Left hindlimb (tissue), 1 donor: Measurements from ENCODE around the gene ARID1B.

Source experiments
- DNase-seq: peaks from one replicate; pipeline ENCODE4 v3.0.0-alpha.2; 2018

Gene ARID1B

DNA sequence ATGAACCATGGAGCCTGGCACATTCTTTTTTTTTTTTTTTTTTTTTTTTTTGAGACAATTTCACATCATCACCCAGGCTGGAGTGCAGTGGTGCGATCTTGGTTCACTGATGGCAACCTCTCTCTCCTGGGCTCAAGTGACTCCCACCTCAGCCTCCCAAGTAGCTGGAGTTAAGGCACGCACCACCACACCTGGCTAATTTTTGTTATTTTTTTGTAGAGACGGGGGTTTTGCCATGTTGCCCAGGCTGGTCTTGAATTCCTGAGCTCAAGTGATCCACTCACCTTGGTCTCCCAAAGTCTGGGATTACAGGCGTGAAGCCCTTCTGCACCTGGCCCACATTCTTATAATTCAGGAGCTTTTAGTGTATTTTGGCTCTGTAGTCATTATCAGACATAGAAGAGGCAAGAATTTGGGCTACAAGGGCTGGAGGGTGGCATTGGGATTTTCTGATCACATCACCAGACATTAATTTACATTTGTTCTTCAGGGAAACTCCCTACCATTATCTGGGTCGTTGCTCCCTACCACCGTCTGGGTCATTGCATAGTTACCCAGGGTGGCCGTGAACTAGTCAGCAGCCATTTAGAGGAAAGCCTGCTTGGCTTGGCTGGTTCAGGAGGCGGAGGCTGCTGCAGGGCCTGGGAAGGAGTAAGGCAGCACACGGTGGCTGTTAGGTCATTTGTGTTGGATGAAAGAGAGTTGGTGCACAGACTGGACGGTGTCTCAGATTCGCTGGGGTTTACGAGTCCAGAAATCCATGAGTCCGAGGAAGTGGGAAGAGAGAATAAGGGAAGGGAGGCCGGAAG, 17.6 kb downstream of the ARID1B start:
- no peak for DNase-seq

- DNase-seq = no peak
Observed at GRCh38 chr6:156795825-156796224, 18.6 kb downstream of the ARID1B start.

- no peak for DNase-seq
Observed at GRCh38 chr6:156796627-156797026, 19.4 kb downstream of the ARID1B start.

GRCh38 chr6:156797901-156798735, 20.9 kb downstream of the ARID1B start:
- no peak for DNase-seq

- DNase-seq = no peak
Observed at GRCh38 chr6:156801712-156802111, 24.5 kb downstream of the ARID1B start.

- no peak for DNase-seq
Observed at GRCh38 chr6:156803353-156803752, 26.2 kb downstream of the ARID1B start.

GRCh38 chr6:156804402-156804801, 27.2 kb downstream of the ARID1B start:
- DNase-seq = no peak

GRCh38 chr6:156806155-156806554, 29.0 kb downstream of the ARID1B start:
- DNase-seq = no peak

DNA sequence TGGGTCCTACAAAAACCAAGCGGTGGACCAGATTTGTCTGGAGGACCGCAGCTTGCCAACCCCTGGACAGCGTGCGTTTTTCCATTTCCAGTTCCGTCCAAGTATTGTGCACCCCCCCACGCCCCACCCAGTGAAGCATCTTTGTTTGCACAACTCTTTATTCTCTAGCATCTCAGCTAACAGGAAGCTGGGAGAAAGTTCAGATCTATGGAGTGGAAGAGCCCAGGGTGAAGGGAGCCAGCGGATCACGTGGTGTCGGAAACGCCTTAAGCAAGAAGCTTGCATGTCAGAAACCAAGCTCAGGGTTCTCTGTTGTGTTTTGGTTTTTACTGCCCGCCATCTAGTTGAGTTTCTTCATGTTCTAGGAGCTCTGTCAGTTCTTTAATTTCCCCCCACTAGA, 29.9 kb downstream of the ARID1B start:
- DNase-seq = no peak

GRCh38 chr6:156807795-156808194, 30.6 kb downstream of the ARID1B start:
- DNase-seq = no peak

GRCh38 chr6:156808287-156808686, 31.1 kb downstream of the ARID1B start:
- no peak for DNase-seq

- DNase-seq = no peak
Observed at GRCh38 chr6:156809034-156809433, 31.9 kb downstream of the ARID1B start.

DNA sequence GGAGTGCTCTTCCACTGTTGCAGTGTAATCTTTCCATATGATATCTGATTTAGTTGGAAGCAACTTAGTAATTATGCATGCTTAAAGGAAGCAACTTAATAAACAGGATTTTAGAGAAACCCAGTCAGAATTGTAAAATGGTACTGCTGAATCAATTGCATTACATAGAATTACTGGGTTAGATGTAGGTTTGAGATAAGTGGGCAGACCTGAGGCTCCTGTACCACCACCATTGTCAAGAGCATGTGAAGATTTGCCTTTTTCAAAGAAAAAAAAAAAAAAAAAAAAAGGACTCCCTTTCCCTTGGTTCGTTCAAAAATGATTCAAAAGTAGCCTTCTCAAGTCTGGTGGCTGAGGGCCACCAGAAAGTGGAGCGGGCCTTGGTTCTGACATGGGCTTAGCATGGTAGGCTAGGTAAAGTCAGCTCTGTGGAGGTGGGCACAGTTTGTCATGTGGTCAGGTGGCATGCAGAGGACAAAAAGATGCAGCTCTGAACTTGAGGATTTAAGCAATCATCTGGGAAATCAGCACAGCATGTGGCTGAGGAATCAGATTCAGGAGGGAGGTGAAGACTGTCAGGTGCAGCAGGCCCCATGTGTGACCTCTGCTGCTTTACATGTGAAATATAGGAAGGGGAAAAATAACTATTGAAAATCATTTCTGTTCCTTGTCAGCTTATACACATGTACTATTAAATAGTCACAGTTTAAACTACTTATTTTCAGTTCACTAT, 32.4 kb downstream of the ARID1B start:
- DNase-seq = no peak

GRCh38 chr6:156814036-156814581, 36.9 kb downstream of the ARID1B start:
- no peak for DNase-seq

GRCh38 chr6:156816505-156816904, 39.3 kb downstream of the ARID1B start:
- DNase-seq = no peak

DNA sequence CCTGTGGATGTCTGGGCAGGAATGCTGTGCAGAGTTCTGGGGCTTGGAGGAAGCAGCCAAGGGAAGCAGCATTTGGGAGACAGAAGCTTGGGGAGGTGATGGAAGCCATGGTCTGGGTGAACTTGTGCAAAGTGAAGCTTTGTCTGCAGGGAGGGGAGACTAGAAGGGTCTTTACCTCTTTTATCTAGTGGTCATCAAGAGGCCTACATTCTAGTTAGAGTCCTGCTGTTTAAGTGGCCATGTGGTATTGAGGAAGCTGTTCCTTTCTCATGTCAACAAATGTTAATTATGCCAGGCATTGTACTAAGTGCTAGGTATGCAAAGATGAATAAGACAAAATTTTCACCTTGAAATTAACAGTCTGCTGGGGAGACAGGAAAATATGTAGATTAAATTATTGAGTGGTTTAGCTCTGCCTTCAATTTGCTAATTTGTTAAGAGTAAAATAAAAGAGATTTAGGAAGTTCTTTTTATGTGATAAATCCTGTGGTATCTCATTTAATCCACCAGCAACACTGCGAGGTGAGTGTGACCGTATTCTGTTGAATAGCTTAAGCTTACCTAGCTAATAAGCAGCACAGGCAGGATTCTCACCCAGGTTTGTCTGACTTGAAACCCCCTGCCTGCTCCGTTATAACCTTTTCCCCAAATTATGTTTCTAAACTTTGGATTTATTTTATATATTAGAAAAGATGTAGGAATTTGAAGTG, 43.1 kb downstream of the ARID1B start:
- DNase-seq = no peak

DNA sequence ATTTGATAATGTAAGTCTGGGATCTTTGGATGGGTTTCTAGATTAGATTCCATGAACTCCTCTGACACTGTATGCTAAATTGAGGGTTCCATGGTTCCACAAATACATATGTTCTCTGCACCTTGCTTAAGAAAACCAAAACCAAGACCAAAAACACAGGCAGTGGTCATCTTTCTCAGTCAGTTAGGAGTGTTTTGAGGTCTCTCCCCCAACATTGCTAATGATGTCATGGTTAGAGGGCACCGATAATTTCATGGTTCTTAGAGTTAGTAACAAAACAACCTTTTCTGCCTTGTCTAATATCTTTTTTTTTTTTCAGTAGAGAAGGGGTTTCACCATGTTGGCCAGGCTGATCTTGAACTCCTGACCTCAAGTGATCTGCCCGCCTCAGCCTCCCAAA, 44.5 kb downstream of the ARID1B start:
- DNase-seq = no peak

- DNase-seq = no peak
Observed at GRCh38 chr6:156822747-156823206, 45.6 kb downstream of the ARID1B start.

GRCh38 chr6:156824142-156824541, 47.0 kb downstream of the ARID1B start:
- DNase-seq = no peak

DNA sequence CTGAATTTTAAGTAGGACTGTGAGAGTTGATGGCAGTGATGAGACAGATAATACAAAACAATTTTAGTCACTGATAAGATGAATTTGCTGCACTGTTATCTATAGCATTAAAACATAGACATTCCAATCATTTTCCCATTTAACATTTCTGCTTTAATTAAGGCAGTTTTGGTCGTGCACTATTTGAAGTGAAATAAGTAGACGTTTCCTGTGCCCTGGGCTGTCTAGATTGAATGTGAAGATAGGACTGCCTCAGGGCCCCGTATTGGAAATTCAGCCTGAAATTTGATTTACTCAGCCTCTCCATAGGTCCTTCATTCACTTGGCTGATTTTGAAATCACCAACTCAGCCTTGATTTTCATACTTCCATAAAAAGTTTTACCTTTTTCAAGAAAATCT, 48.3 kb downstream of the ARID1B start:
- DNase-seq = no peak

DNA sequence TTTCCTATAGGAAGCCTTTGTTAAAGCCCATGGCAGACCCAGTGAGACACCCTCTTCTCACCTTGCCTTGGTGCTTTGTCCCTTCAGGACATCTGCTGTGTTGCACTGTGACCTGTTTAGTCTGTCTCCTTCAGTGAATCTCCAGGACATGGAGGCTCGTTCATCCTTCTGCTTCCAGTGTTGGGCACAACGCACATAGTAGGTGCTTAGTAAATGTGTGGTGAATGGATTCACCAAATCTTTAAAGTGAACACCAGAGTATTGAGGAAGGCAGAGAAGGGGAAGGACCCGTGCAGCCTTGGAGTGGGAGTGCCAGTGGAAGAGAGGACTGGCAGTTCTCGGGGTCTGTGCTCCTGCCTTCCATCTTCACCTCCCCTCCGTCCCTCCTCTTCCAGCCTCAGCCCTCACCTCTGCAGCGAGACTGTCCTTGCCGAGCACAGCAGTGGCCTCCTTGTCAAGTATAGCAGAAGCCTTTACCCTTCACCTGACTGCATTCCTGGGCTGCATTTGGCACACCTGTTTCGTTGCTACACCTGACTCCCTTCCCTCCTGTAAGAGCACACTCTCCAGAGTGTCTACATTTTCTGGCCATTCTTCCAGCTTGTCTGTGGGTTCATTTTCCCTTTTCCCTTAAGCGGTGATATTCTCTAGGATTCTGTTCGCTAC, 49.2 kb downstream of the ARID1B start:
- DNase-seq = no peak

DNA sequence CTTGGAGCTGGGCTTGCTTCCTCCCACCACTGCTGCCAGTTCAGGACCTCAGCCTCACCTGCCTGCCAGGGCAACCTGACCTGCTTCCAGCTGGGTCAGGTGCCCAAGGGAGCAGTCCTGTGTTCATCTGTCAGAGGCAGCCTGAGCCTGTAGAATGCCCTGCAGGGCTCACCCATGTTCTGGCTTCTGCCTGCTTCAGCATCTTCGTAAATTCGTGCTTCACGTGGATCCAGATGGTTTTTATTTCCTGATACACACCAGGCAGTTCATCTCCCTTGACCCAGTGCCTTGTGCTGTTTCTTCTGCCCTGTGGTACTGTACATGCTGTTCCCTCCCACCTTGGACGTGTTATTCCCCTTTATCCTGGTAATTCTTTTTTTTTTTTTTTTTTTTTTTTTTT, 50.2 kb downstream of the ARID1B start:
- no peak for DNase-seq
